Hepatocyte (in vitro differentiated cells): ENCODE data around the gene IFI27L1.

Experiments
- EZH2 ChIP-seq: fragments of 200-600 bp; sonication (generic); IDR thresholded peaks from 2 replicates; pipeline ENCODE4 v1.6.1; 2016; ENCODE audit warnings: antibody characterized with exemption, mild to moderate bottlenecking, borderline replicate concordance
- EZH2phosphoT487 ChIP-seq: fragments of 200-600 bp; sonication (generic); IDR thresholded peaks from one replicate; pipeline ENCODE4 v1.6.1; 2018; ENCODE audit warnings: antibody characterized with exemption, mild to moderate bottlenecking, low read depth, moderate library complexity; ENCODE audit not compliant: unreplicated experiment, severe bottlenecking
- TF ChIP-seq, protein P1 (sequence below): fragments of 200-600 bp; sonication (generic); IDR thresholded peaks from 2 replicates; pipeline ENCODE4 v1.5.1; 2016; ENCODE audit warnings: antibody characterized with exemption, mild to moderate bottlenecking; ENCODE audit not compliant: poor library complexity

GRCh38 chr14:94081386-94081820, 293 bp downstream of the IFI27L1 start:
- TF ChIP-seq, protein P1, sequence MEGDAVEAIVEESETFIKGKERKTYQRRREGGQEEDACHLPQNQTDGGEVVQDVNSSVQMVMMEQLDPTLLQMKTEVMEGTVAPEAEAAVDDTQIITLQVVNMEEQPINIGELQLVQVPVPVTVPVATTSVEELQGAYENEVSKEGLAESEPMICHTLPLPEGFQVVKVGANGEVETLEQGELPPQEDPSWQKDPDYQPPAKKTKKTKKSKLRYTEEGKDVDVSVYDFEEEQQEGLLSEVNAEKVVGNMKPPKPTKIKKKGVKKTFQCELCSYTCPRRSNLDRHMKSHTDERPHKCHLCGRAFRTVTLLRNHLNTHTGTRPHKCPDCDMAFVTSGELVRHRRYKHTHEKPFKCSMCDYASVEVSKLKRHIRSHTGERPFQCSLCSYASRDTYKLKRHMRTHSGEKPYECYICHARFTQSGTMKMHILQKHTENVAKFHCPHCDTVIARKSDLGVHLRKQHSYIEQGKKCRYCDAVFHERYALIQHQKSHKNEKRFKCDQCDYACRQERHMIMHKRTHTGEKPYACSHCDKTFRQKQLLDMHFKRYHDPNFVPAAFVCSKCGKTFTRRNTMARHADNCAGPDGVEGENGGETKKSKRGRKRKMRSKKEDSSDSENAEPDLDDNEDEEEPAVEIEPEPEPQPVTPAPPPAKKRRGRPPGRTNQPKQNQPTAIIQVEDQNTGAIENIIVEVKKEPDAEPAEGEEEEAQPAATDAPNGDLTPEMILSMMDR, result no peak
- no peak for TF ChIP-seq EZH2phosphoT487
- TF ChIP-seq EZH2, result no peak
